C4-2B (cell line): ENCODE data around the gene RIPOR3.

ENCODE experiments used
- ZFX ChIP-seq: fragments of 450-650 bp; IDR thresholded peaks from 2 replicates; pipeline ENCODE4 v1.6.1; 2017
- TF ChIP-seq, protein P1 (sequence below): fragments of 450-650 bp; conservative IDR thresholded peaks from 2 replicates; pipeline ENCODE4 v1.5.1; 2017; ENCODE audit warnings: mild to moderate bottlenecking

DNA sequence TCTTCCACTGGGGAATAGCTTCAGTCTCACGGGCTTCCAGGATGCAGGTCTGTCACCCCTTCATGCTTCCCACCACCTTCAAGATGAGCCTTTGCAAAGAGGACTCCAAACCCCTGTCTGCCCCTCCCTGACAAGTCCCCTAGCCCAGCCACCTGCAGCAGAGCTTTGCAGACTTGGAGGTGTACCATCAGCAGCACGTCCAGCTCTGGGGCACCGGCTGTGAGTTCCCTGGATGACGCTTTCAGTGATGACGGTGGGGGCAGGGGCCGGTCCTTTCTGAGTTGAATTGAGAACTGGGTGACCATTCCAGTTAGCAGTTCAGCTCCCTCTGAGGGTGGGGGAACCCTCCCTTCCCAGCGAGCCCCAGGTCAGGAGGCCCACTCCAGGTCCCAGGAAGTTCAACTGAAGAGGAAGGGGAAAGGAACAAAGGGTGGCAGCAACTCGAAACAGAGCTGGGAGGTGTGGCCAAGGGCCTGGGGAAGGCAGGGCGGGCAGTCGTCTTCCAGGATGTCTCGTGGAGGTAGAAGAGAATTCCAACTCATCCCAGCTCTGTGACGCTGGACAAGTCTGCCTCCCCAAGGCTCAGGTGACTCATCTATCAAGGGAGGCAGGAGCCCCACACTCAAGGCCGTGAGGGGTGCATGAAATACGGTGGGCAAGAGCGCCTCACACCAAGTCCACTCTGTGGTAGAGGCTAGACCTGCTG is 95.2 kb downstream of the RIPOR3 start:
- TF ChIP-seq, protein P1, sequence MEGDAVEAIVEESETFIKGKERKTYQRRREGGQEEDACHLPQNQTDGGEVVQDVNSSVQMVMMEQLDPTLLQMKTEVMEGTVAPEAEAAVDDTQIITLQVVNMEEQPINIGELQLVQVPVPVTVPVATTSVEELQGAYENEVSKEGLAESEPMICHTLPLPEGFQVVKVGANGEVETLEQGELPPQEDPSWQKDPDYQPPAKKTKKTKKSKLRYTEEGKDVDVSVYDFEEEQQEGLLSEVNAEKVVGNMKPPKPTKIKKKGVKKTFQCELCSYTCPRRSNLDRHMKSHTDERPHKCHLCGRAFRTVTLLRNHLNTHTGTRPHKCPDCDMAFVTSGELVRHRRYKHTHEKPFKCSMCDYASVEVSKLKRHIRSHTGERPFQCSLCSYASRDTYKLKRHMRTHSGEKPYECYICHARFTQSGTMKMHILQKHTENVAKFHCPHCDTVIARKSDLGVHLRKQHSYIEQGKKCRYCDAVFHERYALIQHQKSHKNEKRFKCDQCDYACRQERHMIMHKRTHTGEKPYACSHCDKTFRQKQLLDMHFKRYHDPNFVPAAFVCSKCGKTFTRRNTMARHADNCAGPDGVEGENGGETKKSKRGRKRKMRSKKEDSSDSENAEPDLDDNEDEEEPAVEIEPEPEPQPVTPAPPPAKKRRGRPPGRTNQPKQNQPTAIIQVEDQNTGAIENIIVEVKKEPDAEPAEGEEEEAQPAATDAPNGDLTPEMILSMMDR: no peak
- TF ChIP-seq ZFX: no peak
